Muscle of leg (tissue), 11 donors: ENCODE data around the gene RLN3. TPM values are rescaled to one million over a fixed set of nuclear protein-coding genes. Genes with fewer than 3 reads are reported as not detected.
"Not testable (repeated sequence)": the region's sequence is repeated elsewhere in the genome, so short reads cannot be mapped to it uniquely, and the experiment has no call there.

Experiments used
- DNase-seq: peaks from one replicate; pipeline ENCODE4 v3.0.0; 2013
- H3K27ac ChIP-seq: one replicate; pipeline ENCODE4 v1.5.1; 2013; ENCODE audit warnings: mild to moderate bottlenecking, low read length, control low read depth
- H3K27me3 ChIP-seq: one replicate; pipeline ENCODE4 v1.6.1; 2013; ENCODE audit warnings: low read length; ENCODE audit not compliant: control insufficient read depth, insufficient read depth
- H3K36me3 ChIP-seq: one replicate; pipeline ENCODE4 v1.6.1; 2013; ENCODE audit warnings: low read length; ENCODE audit not compliant: control insufficient read depth, insufficient read depth
- H3K4me1 ChIP-seq: one replicate; pipeline ENCODE4 v1.6.1; 2013; ENCODE audit warnings: low read length; ENCODE audit not compliant: control insufficient read depth, insufficient read depth
- H3K4me3 ChIP-seq: one replicate; pipeline ENCODE4 v1.5.1; 2013; ENCODE audit warnings: low read length, control low read depth
- H3K9me3 ChIP-seq: replicated peaks from 2 replicates; pipeline ENCODE4 v1.6.1; 2013; ENCODE audit warnings: low read depth, low read length; ENCODE audit not compliant: control insufficient read depth
- WGBS: methylation state at CpG from one replicate; pipeline ENCODE4 v1.1.5; 2013; ENCODE audit warnings: missing lambda C conversion rate; ENCODE audit not compliant: insufficient coverage; 5-methylcytosine and 5-hydroxymethylcytosine counted together
- polyA plus RNA-seq, 8 donors: library from polyadenylated mRNA; unstranded; fragments of 120-200 nt; gene quantifications; one replicate each; pipeline versions ENCODE4 v1.2.1 to v1.2.3, GENCODE V29; 2013; ENCODE audit warnings: inconsistent platforms in 1 of 8, low replicate concordance in 1 of 8; ENCODE audit not compliant: insufficient read length in 8 of 8, insufficient read depth in 1 of 8
- total RNA-seq: library from RNA; stranded (reverse); fragments of 120-200 nt; gene quantifications from one replicate; pipeline ENCODE4 v1.2.4, GENCODE V29; 2013

RLN3 gene
- total and polyA plus RNA-seq, 9 donors = not detected

GRCh38 chr19:14021474-14021873 is 6.5 kb upstream of the RLN3 start:
- 16% methylated on average over 4 of the region's 5 CpGs for WGBS
- Histone ChIP-seq H3K9me3 (no peaks in the 10 kb centered on the region), H3K4me1 (no peaks in the 10 kb centered on the region), H3K27ac (no peak overlapping the region), H3K36me3 (no peaks in the 10 kb centered on the region), H3K4me3 (no peak overlapping the region), H3K27me3 (no peaks in the 10 kb centered on the region)
- peak; percentile 40 for DNase-seq

GRCh38 chr19:14022469-14022868 is 5.5 kb upstream of the RLN3 start:
- no peak for DNase-seq
- H3K4me1 ChIP-seq = no peaks in the 10 kb centered on the region

GRCh38 chr19:14023404-14024235 is 4.3 kb upstream of the RLN3 start:
- no peaks in the 10 kb centered on the region for H3K4me1 ChIP-seq
- H3K36me3 ChIP-seq = no peaks in the 10 kb centered on the region
- peaks cover 9% of the 10 kb centered on the region for H3K27me3 ChIP-seq
- H3K4me3 ChIP-seq = no peak overlapping the region
- 81% methylated on average over 3 of the region's 9 CpGs for WGBS
- H3K9me3 ChIP-seq = no peaks in the 10 kb centered on the region
- peak; percentile 49 for DNase-seq
- H3K27ac ChIP-seq = peak overlapping the region; percentile 7

More at GRCh38 chr19:14022469-14022868, 5.5 kb upstream of the RLN3 start:
- H3K27ac ChIP-seq = no peak overlapping the region
- WGBS = 80% methylated on average over 1 of the region's 4 CpGs
- H3K27me3 ChIP-seq = no peaks in the 10 kb centered on the region
- H3K36me3 ChIP-seq = no peaks in the 10 kb centered on the region
- H3K9me3 ChIP-seq = no peaks in the 10 kb centered on the region
- H3K4me3 ChIP-seq = no peak overlapping the region

GRCh38 chr19:14026652-14027192 is 1.2 kb upstream of the RLN3 start:
- not testable (repeated sequence) for H3K4me1 ChIP-seq, H3K36me3 ChIP-seq, H3K4me3 ChIP-seq, H3K9me3 ChIP-seq, H3K27ac ChIP-seq, DNase-seq
- peaks cover 27% of the 10 kb centered on the region for H3K27me3 ChIP-seq
- WGBS = no CpG with 5 or more reads among the region's 5 CpGs

GRCh38 chr19:14028901-14029300 is 953 bp downstream of the RLN3 start:
- H3K36me3 ChIP-seq = no peaks in the 10 kb centered on the region
- no peak overlapping the region for H3K4me3 ChIP-seq
- H3K9me3 ChIP-seq = no peaks in the 10 kb centered on the region
- H3K27me3 ChIP-seq = peaks cover 36% of the 10 kb centered on the region
- no peak overlapping the region for H3K27ac ChIP-seq
- 76% methylated on average over 4 of the region's 4 CpGs for WGBS
- peaks cover 11% of the 10 kb centered on the region for H3K4me1 ChIP-seq
- no peak for DNase-seq

- Histone ChIP-seq H3K4me1 (peaks cover 11% of the 10 kb centered on the region), H3K36me3 (no peaks in the 10 kb centered on the region), H3K4me3 (peak overlapping the region; percentile 62), H3K9me3 (no peaks in the 10 kb centered on the region), H3K27me3 (peaks cover 36% of the 10 kb centered on the region), H3K27ac (no peak overlapping the region)
- no peak for DNase-seq
- WGBS = 24% methylated on average over 8 of the region's 20 CpGs
These were observed 3.2 kb downstream of the RLN3 start for GRCh38 chr19:14030997-14031718.

- Histone ChIP-seq H3K27me3 (peaks cover 36% of the 10 kb centered on the region), H3K4me3 (peak within 1 kb of the TSS; percentile 62), H3K4me1 (peaks cover 11% of the 10 kb centered on the region), H3K9me3 (no peaks in the 10 kb centered on the region), H3K36me3 (no peaks in the 10 kb centered on the region), H3K27ac (peak within 1 kb of the TSS; percentile 7)
- DNase-seq = peak; percentile 65
- WGBS = under 1% methylated on average over 51 of the region's 63 CpGs
These were observed 4.0 kb downstream of the RLN3 start, which contains the start of gene IL27RA for GRCh38 chr19:14031719-14032480. IL27RA (plus strand) TSS chr19:14031762; CDS start chr19:14031873, 111 bp downstream.

- H3K4me3 ChIP-seq = no peak overlapping the region
- DNase-seq = no peak
- WGBS = 83% methylated on average over 1 of the region's 2 CpGs
- H3K27me3 ChIP-seq = peaks cover 26% of the 10 kb centered on the region
- H3K4me1 ChIP-seq = peaks cover 11% of the 10 kb centered on the region
- no peaks in the 10 kb centered on the region for H3K9me3 ChIP-seq
- no peak overlapping the region for H3K27ac ChIP-seq
- H3K36me3 ChIP-seq = no peaks in the 10 kb centered on the region
These were observed 6.0 kb downstream of the RLN3 start for GRCh38 chr19:14033946-14034345.

GRCh38 chr19:14035159-14035558 is 7.2 kb downstream of the RLN3 start:
- H3K9me3 ChIP-seq, H3K36me3 ChIP-seq, DNase-seq, H3K4me3 ChIP-seq, H3K27ac ChIP-seq: not testable (repeated sequence)
- 96% methylated on average over 4 of the region's 12 CpGs for WGBS
- peaks cover 25% of the 10 kb centered on the region for H3K27me3 ChIP-seq
- peaks cover 11% of the 10 kb centered on the region for H3K4me1 ChIP-seq
